Kidney epithelial cell (primary cell): ENCODE results near the gene SRSF11. TPM values are rescaled to one million over a fixed set of nuclear protein-coding genes. Genes with fewer than 3 reads are reported as not detected.

Experiments
- DNase-seq: peaks from one replicate; pipeline ENCODE4 v3.0.0-alpha.2; 2010; ENCODE audit warnings: low read depth
- H3K27me3 ChIP-seq: 2 replicates; pipeline ENCODE4 v1.6.0; 2011; ENCODE audit warnings: low read length; ENCODE audit not compliant: control insufficient read depth, insufficient read depth
- H3K36me3 ChIP-seq: 2 replicates; pipeline ENCODE4 v1.5.1; 2011; ENCODE audit warnings: low read length; ENCODE audit not compliant: control insufficient read depth, insufficient read depth
- H3K4me3 ChIP-seq: 2 replicates; pipeline ENCODE4 v1.5.1; 2011; ENCODE audit warnings: low read depth, mild to moderate bottlenecking, control low read depth, low read length
- total RNA-seq: library from RNA; depleted of rRNA; stranded (reverse); fragments of >200 nt; gene quantifications from 2 replicates; pipeline ENCODE4 v1.2.3, GENCODE V29; 2015
- TF ChIP-seq, protein P1 (sequence below): IDR thresholded peaks from 2 replicates; pipeline ENCODE4 v1.5.1; 2011; ENCODE audit warnings: mild to moderate bottlenecking, moderate library complexity, low read length, control low read depth, inconsistent platforms; ENCODE audit not compliant: insufficient read depth, poor library complexity, severe bottlenecking

Gene SRSF11
- total RNA-seq, 1 donor from 2014 or later, result 78.8 TPM

- Histone ChIP-seq H3K27me3 (no peaks in the 10 kb centered on the region), H3K4me3 (no peak overlapping the region), H3K36me3 (no peaks in the 10 kb centered on the region)
- DNase-seq, result no peak
- TF ChIP-seq, protein P1, sequence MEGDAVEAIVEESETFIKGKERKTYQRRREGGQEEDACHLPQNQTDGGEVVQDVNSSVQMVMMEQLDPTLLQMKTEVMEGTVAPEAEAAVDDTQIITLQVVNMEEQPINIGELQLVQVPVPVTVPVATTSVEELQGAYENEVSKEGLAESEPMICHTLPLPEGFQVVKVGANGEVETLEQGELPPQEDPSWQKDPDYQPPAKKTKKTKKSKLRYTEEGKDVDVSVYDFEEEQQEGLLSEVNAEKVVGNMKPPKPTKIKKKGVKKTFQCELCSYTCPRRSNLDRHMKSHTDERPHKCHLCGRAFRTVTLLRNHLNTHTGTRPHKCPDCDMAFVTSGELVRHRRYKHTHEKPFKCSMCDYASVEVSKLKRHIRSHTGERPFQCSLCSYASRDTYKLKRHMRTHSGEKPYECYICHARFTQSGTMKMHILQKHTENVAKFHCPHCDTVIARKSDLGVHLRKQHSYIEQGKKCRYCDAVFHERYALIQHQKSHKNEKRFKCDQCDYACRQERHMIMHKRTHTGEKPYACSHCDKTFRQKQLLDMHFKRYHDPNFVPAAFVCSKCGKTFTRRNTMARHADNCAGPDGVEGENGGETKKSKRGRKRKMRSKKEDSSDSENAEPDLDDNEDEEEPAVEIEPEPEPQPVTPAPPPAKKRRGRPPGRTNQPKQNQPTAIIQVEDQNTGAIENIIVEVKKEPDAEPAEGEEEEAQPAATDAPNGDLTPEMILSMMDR, result no peak
Observed at GRCh38 chr1:70295749-70296148, 74.6 kb downstream of the SRSF11 start.

DNA sequence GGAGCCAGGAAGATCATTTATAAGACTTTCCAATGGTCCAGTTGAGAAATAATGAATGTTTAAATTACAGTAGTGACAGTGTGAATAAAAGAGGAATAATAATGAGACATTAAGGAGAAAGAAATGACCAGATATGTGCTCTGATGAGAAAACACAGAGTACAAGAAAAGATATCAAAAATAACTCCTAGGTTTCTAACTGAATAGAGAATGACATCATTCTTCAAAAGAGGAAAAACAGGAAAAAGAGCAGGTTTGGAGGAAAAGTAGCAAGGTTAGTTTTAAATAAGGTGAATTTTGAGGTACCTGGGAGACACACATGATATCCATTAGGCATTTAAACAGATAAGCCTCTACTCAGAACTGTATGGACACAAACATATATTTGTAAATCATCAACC lies 78.3 kb downstream of the SRSF11 start:
- no peak overlapping the region for H3K4me3 ChIP-seq
- TF ChIP-seq, protein P1, result no peak
- no peak for DNase-seq
- no peaks in the 10 kb centered on the region for H3K36me3 ChIP-seq
- H3K27me3 ChIP-seq, result no peaks in the 10 kb centered on the region

Other genes starting within 250 kb of the SRSF11 start
- 24.6 and 26.5 TPM in 2 replicates for gene LRRC40, start 15.8 kb upstream of the SRSF11 start, total RNA-seq
- 15.0 and 15.2 TPM in 2 replicates for gene ANKRD13C, start 133.3 kb downstream of the SRSF11 start, total RNA-seq
- gene CTH, start 189.9 kb downstream of the SRSF11 start, total RNA-seq, result 13.6 and 18.2 TPM in 2 replicates